Neural crest cell (in vitro differentiated cells): ENCODE measurements around the gene UBE2J2. TPM values are rescaled to one million over a fixed set of nuclear protein-coding genes. Genes with fewer than 3 reads are reported as not detected.
A peak's percentile ranks its signal among the peaks of the same experiment; 100 is the strongest.

Source experiments
- DNase-seq: peaks from one replicate; pipeline ENCODE4 v3.0.0; 2021; ENCODE audit warnings: low read depth, mixed read lengths, low spot score
- H3K27ac Mint-ChIP-seq: one replicate; pipeline ENCODE4 v1.8.0; 2021; ENCODE audit warnings: mild to moderate bottlenecking, mixed read lengths; ENCODE audit not compliant: unreplicated experiment
- H3K27me3 Mint-ChIP-seq: 2 replicates; pipeline ENCODE4 v1.8.0; 2021; ENCODE audit warnings: low read depth, mild to moderate bottlenecking, mixed read lengths
- H3K36me3 Mint-ChIP-seq: 2 replicates; pipeline ENCODE4 v1.8.0; 2021; ENCODE audit warnings: low read depth, mild to moderate bottlenecking, mixed read lengths
- H3K4me1 Mint-ChIP-seq: 2 replicates; pipeline ENCODE4 v1.8.0; 2021; ENCODE audit warnings: mixed read lengths
- H3K4me3 Mint-ChIP-seq: one replicate; pipeline ENCODE4 v1.8.0; 2021; ENCODE audit warnings: mild to moderate bottlenecking, mixed read lengths
- H3K9me3 Mint-ChIP-seq: 2 replicates; pipeline ENCODE4 v1.8.0; 2021; ENCODE audit warnings: mixed read lengths
- CTCF ChIP-seq: fragments of 200-600 bp; sonication (generic); conservative IDR thresholded peaks from 2 replicates; pipeline ENCODE4 v1.5.0; 2021; ENCODE audit warnings: antibody characterized with exemption, mild to moderate bottlenecking
- total RNA-seq: library from RNA; stranded (reverse); gene quantifications from 2 replicates; pipeline ENCODE4 v1.2.1, GENCODE V29; 2021

UBE2J2 gene
- total RNA-seq, 1 donor from 2014 or later = 80.8 TPM

DNA sequence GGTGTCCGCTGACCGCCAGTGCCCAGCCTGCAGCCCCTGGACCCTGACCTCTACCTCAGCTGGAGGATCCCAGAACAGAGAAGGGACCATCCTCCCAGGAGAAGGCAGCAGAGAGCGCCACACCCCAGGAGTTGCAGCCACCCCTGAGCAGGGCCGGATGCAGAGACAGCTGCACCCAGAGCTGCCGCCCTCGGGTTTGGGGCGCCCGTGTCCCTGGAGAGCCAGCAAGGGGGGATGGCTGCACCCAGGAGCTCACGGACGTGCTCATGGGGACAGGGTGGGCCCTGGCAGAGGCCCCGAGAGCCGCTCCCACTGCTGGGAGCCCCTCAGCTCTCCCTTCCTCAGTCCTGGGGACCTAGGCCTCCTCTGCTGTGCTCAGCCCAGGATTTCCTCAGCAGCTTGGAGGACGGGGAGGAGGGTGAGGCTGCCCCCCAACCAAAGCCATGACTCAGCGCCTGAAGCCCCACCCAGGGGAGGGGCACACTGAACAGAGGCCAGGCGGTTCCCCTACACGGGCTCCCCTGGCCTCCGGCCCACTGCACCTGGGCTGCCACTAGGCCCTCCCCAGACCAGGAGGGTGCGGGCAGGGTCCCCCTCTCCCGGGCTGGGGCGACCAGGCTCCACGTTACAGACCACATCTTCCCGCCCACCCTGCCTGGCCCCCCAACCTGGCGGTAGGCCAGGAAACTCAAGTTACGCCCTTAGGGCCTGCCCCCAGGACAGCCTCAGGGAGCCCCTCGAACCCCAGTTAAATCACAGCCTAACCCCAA lies 31.8 kb upstream of the UBE2J2 start:
- no peaks in the 10 kb centered on the region for H3K27me3 Mint-ChIP-seq
- H3K27ac Mint-ChIP-seq = peak overlapping the region; percentile 86
- no peaks in the 10 kb centered on the region for H3K9me3 Mint-ChIP-seq
- no peaks in the 10 kb centered on the region for H3K36me3 Mint-ChIP-seq
- peaks cover 24% of the 10 kb centered on the region for H3K4me1 Mint-ChIP-seq
- TF ChIP-seq CTCF = no peak
- peak overlapping the region; percentile 90 for H3K4me3 Mint-ChIP-seq
- DNase-seq = no peak

- H3K27me3 Mint-ChIP-seq = no peaks in the 10 kb centered on the region
- H3K4me3 Mint-ChIP-seq = peak overlapping the region; percentile 87
- no peaks in the 10 kb centered on the region for H3K9me3 Mint-ChIP-seq
- H3K27ac Mint-ChIP-seq = peak overlapping the region; percentile 86
- H3K36me3 Mint-ChIP-seq = no peaks in the 10 kb centered on the region
- peaks cover 24% of the 10 kb centered on the region for H3K4me1 Mint-ChIP-seq
- DNase-seq = peak; percentile 64
- no peak for TF ChIP-seq CTCF
Measured at GRCh38 chr1:1304331-1305299, 31.0 kb upstream of the UBE2J2 start.

DNA sequence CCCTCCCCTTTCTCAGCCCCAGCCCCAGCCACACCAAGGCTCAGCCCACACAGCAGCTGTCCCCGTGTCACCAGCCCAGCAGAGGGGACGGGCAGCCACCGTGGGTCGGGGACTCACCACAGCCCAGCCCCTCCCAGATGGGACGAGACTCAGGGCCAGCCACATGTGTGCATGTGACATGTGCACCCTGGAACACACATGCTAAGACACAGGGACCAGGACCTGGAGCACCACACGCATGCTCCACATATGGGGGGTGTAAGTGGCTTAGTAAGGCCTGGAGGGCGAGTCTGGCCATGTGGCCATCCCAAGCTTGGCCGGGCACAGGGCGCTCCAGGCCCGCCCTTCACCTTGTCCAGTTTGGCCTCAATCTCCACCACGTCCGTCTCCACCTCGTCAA lies 30.1 kb upstream of the UBE2J2 start:
- Mint-ChIP-seq H3K36me3 (no peaks in the 10 kb centered on the region), H3K4me3 (no peak overlapping the region), H3K27me3 (no peaks in the 10 kb centered on the region), H3K27ac (no peak overlapping the region), H3K9me3 (no peaks in the 10 kb centered on the region), H3K4me1 (peaks cover 24% of the 10 kb centered on the region)
- no peak for DNase-seq
- no peak for TF ChIP-seq CTCF

GRCh38 chr1:1302951-1303509 lies 29.4 kb upstream of the UBE2J2 start:
- no peaks in the 10 kb centered on the region for H3K36me3 Mint-ChIP-seq
- no peaks in the 10 kb centered on the region for H3K9me3 Mint-ChIP-seq
- TF ChIP-seq CTCF = no peak
- no peak for DNase-seq
- no peak overlapping the region for H3K27ac Mint-ChIP-seq
- H3K4me1 Mint-ChIP-seq = peaks cover 24% of the 10 kb centered on the region
- H3K27me3 Mint-ChIP-seq = no peaks in the 10 kb centered on the region
- no peak overlapping the region for H3K4me3 Mint-ChIP-seq

GRCh38 chr1:1302006-1302430 lies 28.4 kb upstream of the UBE2J2 start:
- no peaks in the 10 kb centered on the region for H3K36me3 Mint-ChIP-seq
- DNase-seq = no peak
- TF ChIP-seq CTCF = peak; percentile 53
- H3K27ac Mint-ChIP-seq = no peak overlapping the region
- H3K4me3 Mint-ChIP-seq = no peak overlapping the region
- peaks cover 21% of the 10 kb centered on the region for H3K4me1 Mint-ChIP-seq
- H3K9me3 Mint-ChIP-seq = no peaks in the 10 kb centered on the region
- H3K27me3 Mint-ChIP-seq = no peaks in the 10 kb centered on the region
